Measurements from ENCODE around the gene BMERB1.
"Not testable (repeated sequence)": the region's sequence is repeated elsewhere in the genome, so short reads cannot be mapped to it uniquely, and the experiment has no call there.

BMERB1 gene

DNA sequence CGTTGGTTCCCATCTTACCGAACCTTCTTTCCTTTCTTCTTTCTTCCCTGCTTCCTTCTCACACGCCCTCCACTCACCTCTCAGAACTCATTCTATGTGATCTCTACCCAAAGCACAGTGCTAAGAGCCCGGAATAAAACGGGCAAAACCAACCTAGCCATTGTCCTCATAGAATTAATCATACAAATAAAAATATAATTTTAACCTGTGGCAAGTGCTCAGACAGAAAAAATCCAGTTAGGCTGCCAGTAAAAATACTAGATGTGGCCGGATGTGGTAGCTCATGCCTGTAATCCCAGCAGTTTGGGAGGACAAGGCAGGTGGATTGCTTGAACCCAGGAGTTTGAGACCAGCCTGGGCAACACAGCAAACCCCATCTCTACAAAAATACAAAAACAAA, 27.0 kb downstream of the BMERB1 start:
- no peak for DNase-seq (ENCODE audit: low spot score)

DNA sequence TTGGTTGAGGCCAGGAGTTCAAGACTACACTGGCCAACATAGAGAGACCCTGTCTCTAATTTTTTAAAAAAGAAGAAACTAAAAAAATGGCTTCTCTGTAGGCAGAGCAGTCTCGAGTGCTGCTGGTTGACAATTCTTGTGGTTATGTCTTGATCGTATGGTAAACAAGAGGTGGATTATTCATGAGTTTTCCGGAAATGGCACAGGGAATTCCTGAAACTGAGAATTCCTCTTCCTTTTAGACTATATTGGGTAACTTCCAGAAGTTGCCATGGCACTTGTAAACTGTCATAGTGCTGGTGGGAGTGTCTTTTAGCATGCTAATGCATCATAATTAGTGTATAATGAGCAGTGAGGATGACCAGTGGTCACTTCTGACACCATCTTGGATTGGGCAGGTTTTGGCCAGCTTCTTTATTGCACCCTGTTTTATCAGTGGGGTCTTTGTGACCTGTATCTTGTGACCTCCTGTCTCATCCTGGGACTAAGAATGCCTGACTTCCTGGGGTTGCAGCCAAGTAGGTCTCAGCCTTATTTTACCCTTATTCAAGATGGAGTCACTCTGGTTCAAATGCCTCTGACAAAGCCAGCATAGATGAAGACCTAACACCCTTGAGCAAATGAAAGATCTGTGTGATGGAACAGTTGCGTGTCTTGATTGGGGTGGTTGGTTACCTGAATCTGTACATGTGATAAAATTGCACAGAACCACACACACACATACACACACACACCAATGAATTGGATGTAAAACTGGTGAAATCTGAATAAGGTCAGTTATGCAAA, 30.2 kb downstream of the BMERB1 start:
- DNase-seq (ENCODE audit: low spot score), result no peak

- no peak for DNase-seq (ENCODE audit: low spot score)
Observed at GRCh38 chr16:15466131-15466530, 31.7 kb downstream of the BMERB1 start.

DNA sequence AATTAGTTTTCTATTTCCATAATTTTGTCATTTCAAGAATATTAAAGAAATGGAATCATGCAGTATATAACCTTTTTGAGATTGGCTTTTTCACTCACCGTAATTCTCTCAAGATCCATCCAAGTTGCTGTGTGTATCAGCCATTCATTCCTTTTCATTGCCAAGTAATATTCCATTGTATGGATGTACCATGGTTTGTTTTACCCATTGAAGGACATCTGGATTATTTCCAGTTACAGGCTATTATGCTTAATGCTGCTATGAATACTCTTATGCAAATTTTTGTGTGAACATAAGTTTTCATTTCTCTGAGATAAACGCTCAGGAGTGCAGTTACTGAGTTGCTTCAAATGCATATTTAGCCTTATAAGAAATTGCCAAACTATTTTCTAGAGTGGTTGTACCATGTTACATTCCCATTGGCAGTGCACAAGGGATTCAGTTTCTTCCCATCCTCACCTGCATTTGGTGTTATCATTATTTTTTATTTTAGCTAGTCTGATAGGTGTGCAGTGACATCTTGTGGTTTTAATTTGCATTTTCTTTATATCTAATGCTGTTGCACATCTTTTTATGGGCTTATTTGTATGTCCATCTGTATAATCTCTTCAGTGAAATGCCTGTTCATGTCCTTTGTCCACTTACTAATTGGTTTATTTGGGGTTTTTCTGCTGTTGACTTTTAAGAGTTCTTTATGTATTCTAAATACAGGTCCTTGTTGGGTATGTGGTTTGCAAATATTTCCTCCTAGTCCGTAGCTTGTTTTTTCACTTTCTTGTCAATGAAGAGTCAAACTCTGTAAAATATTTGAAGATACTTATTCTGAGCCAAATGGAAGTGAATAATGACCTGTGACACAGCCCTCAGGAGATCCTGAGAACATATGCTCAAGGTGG, 32.7 kb downstream of the BMERB1 start:
- DNase-seq (ENCODE audit: low spot score), result no peak

GRCh38 chr16:15476971-15477370, 42.6 kb downstream of the BMERB1 start:
- not testable (repeated sequence) for DNase-seq (ENCODE audit: low spot score)

GRCh38 chr16:15477802-15478201, 43.4 kb downstream of the BMERB1 start:
- no peak for DNase-seq (ENCODE audit: low spot score)

- DNase-seq (ENCODE audit: low spot score), result peak; percentile 89
Observed at GRCh38 chr16:15482068-15482747, 47.8 kb downstream of the BMERB1 start.

- DNase-seq (ENCODE audit: low spot score), result no peak
Observed at GRCh38 chr16:15482748-15483298, 48.4 kb downstream of the BMERB1 start.

- DNase-seq (ENCODE audit: low spot score), result no peak
Observed at GRCh38 chr16:15483857-15484256, 49.5 kb downstream of the BMERB1 start.

GRCh38 chr16:15484662-15485061, 50.3 kb downstream of the BMERB1 start:
- DNase-seq (ENCODE audit: low spot score), result no peak

DNA sequence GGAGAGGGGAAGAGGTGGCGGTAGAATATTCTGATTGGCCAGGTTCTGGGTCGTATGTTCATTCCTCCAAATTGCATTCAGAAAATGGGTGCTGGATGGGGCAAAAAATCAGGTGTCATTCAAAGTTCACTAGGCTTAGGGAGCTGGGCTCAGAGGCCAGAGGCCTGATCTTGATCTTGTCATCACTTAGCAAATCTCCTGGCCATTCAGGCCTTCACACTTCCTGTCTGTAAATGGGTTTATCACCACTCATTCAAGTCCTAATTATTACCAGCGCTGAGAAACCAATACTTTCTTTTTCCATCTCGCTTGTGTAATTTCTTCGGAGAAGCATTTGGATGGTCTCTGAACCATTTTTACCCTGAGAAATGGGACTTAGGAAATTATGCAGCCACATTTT, 50.8 kb downstream of the BMERB1 start:
- no peak for DNase-seq (ENCODE audit: low spot score)

DNA sequence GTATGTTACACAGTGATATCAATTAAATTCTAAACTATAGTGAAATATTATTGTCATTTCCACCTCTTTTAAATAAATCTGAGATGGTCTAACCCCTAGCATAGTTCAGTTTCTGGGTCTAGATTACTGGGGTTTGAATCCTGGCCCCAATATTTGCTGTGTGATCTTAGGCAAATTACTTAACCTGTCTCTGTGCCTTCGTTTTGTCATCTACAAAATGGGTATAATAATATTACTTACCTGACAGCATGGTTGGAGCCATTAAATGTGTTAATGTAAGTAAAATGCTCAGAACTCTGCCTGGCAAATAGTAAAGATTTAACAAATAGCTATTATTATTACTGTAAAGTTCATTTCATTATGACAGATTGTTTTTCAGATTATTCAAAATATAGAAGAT, 52.3 kb downstream of the BMERB1 start:
- no peak for DNase-seq (ENCODE audit: low spot score)

DNA sequence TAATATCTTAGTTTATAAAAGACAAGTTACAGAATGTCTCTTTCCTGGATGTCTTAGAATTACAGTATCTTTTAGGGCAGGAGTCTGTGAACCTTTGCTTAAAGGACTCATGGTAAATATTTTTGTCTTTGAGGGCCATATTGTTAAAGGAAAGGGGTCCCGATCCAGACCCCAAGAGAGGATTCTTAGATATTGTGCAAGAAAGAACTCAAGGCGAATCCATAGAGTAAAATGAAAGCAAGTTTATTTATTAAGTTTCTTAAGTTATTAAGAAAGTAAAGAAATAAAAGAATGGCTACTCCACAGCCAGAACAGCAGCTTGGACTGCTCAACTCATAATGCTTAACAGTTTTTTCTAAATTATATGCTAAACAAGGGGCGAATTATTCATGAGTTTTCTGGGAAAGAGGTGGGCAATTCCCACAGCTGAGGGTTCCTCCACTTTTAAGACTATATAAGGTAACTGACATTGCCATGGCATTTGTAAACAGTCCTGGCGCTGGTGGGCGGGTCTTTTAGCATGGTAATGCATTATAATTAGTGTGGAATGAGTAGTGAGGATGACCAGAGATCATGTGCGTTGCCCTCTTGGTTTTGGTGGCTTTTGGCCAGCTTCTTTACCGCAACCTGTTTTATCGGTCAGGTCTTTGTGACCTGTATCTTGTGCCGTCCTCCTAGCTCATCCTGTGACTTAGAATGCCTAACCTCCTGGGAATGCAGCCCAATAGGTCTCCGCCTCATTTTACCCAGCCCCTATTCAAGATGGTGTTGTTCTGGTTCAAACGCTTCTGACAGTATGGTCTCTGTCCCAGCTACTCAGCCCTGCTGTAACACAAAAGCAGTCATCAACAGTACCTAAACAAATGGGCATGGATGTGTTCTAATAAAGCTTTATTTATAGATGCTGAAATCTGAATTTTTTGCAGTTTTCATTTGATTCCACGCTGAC, 53.2 kb downstream of the BMERB1 start:
- DNase-seq (ENCODE audit: low spot score), result no peak

- no peak for DNase-seq (ENCODE audit: low spot score)
Observed at GRCh38 chr16:15489016-15489415, 54.6 kb downstream of the BMERB1 start.

GRCh38 chr16:15490123-15490711, 55.8 kb downstream of the BMERB1 start:
- DNase-seq (ENCODE audit: low spot score), result no peak

DNA sequence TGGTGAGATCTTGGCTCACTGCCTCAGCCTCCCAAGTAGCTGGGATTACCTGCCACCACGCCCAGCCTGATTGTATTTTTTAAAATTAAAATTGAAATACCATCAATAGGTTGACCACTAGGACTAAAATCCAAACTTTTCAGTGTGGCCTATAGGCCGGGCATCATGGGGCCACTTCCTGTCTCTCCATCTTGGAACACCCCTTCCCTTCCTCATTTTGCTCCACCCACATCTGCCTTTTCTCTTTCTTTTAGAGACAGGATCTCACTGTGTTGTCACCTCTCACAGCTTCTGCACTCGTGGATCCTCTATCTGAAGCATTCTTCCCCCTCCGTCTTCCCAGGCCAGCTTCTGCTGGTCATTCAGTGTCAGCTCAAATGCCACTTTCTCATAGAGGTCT, 57.0 kb downstream of the BMERB1 start:
- no peak for DNase-seq (ENCODE audit: low spot score)

DNA sequence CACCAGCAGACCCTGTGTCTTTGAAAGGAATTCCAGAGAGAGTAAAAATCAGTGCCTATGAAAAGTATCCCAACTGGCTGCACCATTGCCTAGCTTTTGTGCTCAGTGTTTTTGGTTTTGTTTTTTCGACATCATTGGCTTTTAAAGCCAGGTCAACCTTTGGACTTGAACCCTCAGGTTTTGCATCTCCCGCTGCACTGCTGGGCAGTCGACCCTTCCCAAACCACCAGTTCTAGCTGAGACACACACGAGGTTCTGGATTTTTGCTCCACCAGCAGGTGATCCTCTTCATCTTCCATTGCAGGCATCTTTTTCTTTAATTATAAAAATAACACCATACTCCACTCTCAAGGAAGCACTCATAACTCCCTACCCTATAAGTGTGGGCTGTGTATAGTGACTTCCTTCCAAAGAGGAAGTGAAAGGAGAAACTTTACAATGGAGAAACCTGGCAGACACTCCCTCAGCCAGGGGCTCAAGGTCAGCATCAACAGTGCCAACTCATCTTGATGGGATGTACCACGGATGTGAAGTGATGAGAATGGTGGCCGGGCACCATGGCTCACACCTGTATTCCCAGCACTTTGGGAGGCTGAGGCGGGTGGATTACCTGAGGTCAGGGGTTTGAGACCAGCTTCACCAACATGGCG, 57.8 kb downstream of the BMERB1 start:
- no peak for DNase-seq (ENCODE audit: low spot score)

DNA sequence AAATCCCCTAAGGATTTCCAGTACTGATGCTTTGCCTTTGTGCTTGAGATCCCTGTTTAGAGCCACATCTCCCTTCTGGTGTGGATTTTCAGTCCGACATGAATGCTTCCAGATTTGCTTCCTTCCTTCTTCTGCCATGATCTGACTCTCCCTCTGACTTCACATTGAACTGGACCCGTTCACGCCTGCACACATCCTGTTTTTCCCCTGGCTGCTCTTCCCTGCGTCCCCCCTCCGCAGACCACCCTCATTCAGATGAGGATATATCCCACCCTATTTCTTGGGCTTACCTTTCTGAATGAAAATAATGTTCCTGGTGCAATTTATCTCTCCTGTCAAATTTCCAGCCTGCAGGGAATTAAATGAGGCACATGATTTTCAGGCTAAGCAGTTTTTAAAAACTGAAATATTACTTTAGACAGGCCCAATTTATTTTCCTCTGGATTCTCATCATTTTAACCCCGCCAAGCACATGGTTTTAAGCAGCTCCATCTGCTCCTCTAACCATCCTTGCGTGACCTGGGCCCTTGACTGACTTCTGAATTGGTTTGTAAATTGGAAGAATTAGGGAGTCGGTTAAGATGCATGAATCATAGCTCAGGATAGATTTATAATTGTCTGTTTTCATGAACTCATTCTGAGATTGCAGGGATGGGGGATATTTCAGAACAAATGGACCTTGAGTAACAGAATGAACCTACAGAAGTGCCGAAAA, 59.2 kb downstream of the BMERB1 start:
- DNase-seq (ENCODE audit: low spot score), result no peak

- no peak for DNase-seq (ENCODE audit: low spot score)
Observed at GRCh38 chr16:15494236-15494635, 59.8 kb downstream of the BMERB1 start.

DNA sequence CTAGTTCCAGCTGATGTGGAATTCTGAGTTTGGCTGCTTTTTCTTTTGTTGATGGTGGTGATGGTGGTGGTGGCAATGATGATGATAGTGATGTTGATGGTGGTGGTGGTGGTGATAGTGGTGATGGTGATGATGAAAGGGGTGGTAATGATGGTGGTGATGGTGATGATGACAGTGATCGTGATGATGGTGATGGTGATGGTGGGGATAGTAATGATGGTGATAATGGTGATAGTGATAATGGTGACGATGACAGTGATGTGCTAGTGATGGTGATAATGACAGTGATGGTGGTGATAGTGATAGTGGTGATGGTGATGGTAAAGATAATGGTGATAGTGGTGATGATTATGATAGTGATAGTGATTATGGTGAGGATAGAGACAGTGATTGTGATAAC, 61.5 kb downstream of the BMERB1 start:
- DNase-seq (ENCODE audit: low spot score), result no peak
